Endothelial cell (in vitro differentiated cells): ENCODE data around the gene GBX1. TPM values are rescaled to one million over a fixed set of nuclear protein-coding genes. Genes with fewer than 3 reads are reported as not detected.

Experiments used
- DNase-seq: peaks from one replicate; pipeline ENCODE4 v3.0.0; 2021; ENCODE audit warnings: low spot score
- H3K27ac Mint-ChIP-seq: one replicate; pipeline ENCODE4 v1.8.0; 2021; ENCODE audit warnings: mixed read lengths, inconsistent platforms; ENCODE audit not compliant: unreplicated experiment
- H3K27me3 Mint-ChIP-seq: one replicate; pipeline ENCODE4 v1.8.0; 2021; ENCODE audit warnings: mild to moderate bottlenecking, moderate library complexity, mixed read lengths, inconsistent platforms; ENCODE audit not compliant: unreplicated experiment
- H3K36me3 Mint-ChIP-seq: one replicate; pipeline ENCODE4 v1.8.0; 2021; ENCODE audit warnings: mild to moderate bottlenecking, low read depth, mixed read lengths, inconsistent platforms; ENCODE audit not compliant: unreplicated experiment
- H3K4me1 Mint-ChIP-seq: one replicate; pipeline ENCODE4 v1.8.0; 2021; ENCODE audit warnings: mild to moderate bottlenecking, mixed read lengths, inconsistent platforms; ENCODE audit not compliant: unreplicated experiment
- H3K4me3 Mint-ChIP-seq: one replicate; pipeline ENCODE4 v1.8.0; 2021; ENCODE audit warnings: mild to moderate bottlenecking, mixed read lengths, inconsistent platforms; ENCODE audit not compliant: unreplicated experiment
- H3K9me3 Mint-ChIP-seq: one replicate; pipeline ENCODE4 v1.8.0; 2021; ENCODE audit warnings: mixed read lengths, inconsistent platforms; ENCODE audit not compliant: unreplicated experiment
- total RNA-seq: library from RNA; stranded (reverse); fragmentation: NEBNext Ultra II Directional; extraction: Animal tissue kit (Norgen Biotek cat#: 25700); gene quantifications from one replicate; pipeline ENCODE4 v1.2.1, GENCODE V29; 2021; ENCODE audit not compliant: unreplicated experiment
- TF ChIP-seq, protein P1 (sequence below): fragments of 200-600 bp; sonication (generic); IDR thresholded peaks from one replicate; pipeline ENCODE4 v1.5.0; 2021; ENCODE audit warnings: antibody characterized with exemption; ENCODE audit not compliant: unreplicated experiment

Gene GBX1
- total RNA-seq, 1 donor from 2014 or later, result 13.8 TPM

DNA sequence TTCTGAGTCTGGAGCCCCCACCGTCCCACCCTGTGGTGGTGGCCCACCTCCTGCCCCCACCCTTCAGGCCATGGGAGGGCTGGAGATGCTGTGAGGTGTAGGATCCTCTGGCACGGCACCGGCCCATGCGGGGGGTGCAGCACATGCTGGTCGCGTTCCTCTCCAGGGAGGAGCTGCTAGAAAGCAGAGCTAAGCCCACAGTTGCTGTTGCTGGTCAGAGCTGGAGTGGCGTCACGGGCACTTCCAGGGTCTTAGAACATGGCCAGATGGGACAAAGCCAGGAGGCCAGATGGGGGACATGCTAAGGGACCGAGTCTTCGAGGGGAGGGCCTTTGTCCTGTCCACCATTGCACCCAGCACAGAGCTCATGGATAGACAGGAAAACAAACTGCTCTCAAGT lies 59.6 kb downstream of the GBX1 start:
- peaks cover 15% of the 10 kb centered on the region for H3K36me3 Mint-ChIP-seq
- H3K27me3 Mint-ChIP-seq, result peaks cover 13% of the 10 kb centered on the region
- DNase-seq, result no peak
- H3K9me3 Mint-ChIP-seq, result no peaks in the 10 kb centered on the region
- TF ChIP-seq, protein P1, sequence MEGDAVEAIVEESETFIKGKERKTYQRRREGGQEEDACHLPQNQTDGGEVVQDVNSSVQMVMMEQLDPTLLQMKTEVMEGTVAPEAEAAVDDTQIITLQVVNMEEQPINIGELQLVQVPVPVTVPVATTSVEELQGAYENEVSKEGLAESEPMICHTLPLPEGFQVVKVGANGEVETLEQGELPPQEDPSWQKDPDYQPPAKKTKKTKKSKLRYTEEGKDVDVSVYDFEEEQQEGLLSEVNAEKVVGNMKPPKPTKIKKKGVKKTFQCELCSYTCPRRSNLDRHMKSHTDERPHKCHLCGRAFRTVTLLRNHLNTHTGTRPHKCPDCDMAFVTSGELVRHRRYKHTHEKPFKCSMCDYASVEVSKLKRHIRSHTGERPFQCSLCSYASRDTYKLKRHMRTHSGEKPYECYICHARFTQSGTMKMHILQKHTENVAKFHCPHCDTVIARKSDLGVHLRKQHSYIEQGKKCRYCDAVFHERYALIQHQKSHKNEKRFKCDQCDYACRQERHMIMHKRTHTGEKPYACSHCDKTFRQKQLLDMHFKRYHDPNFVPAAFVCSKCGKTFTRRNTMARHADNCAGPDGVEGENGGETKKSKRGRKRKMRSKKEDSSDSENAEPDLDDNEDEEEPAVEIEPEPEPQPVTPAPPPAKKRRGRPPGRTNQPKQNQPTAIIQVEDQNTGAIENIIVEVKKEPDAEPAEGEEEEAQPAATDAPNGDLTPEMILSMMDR, result no peak
- H3K4me3 Mint-ChIP-seq, result no peak overlapping the region
- H3K27ac Mint-ChIP-seq, result no peak overlapping the region
- H3K4me1 Mint-ChIP-seq, result peaks cover 30% of the 10 kb centered on the region

DNA sequence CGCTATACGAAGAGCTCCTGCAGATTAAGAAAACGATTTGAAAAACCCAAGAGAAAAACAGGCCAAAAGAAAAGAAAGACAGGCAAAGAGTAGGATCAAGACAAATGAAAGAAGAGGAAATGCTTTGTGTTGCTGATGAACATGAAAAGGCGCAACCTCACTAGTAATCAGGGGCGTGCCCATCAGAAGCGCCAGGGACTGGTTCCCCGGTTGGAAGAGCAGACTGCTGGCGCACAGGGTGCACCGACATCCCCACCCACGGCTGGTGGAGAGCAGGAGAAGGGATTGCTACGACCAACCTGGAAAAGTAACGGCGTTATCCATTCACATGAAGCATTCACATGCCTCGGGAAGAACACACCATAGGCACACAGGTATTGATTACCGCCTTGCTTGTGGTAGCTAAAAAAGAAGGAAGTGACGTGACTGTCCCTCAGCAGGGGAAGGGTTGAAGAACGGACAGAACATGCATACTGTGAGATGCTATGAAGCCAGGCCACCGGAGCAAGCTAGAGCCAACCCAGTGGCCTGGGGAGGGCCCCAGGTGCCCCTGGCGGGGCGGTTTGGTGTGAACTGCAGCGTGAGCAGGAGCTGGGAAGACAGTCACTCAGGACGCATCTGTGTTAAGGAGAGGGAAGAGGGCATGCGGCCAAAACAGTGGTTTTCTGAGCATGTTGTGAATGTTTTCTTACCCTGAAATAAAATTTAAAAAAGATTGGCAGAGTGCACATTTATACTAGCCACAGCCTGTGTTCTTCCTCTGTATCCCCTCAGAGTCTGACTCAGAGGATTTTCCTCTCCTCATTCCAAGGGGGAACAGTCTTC lies 62.9 kb downstream of the GBX1 start:
- H3K27me3 Mint-ChIP-seq, result peaks cover 8% of the 10 kb centered on the region
- H3K9me3 Mint-ChIP-seq, result no peaks in the 10 kb centered on the region
- peaks cover 21% of the 10 kb centered on the region for H3K4me1 Mint-ChIP-seq
- TF ChIP-seq, protein P1, result no peak
- no peak overlapping the region for H3K27ac Mint-ChIP-seq
- peak overlapping the region; percentile 1 for H3K4me3 Mint-ChIP-seq
- no peak for DNase-seq
- peaks cover 14% of the 10 kb centered on the region for H3K36me3 Mint-ChIP-seq

DNA sequence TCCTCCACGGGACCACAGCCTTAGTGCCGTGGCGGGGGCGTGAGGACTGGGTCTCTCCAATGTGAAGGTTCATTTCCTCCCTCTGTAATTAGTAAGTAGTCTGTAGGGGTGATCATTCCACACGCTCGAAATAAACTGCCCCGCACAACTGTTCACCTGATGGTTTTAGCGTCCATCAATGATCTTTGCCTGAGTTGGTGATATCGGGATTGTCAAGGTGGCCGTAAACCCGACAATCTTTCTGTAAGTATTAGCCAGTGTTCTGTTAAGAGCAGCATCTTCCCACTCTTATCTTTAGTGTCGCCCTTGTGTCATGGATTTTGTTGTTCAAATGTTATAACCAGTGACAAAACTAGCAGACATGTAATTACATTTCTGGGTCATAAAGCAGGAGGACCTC lies 63.5 kb downstream of the GBX1 start:
- DNase-seq, result no peak
- peak overlapping the region; percentile 1 for H3K4me3 Mint-ChIP-seq
- H3K9me3 Mint-ChIP-seq, result no peaks in the 10 kb centered on the region
- TF ChIP-seq, protein P1, result no peak
- H3K4me1 Mint-ChIP-seq, result peaks cover 25% of the 10 kb centered on the region
- peaks cover 14% of the 10 kb centered on the region for H3K36me3 Mint-ChIP-seq
- no peak overlapping the region for H3K27ac Mint-ChIP-seq
- H3K27me3 Mint-ChIP-seq, result peaks cover 6% of the 10 kb centered on the region

DNA sequence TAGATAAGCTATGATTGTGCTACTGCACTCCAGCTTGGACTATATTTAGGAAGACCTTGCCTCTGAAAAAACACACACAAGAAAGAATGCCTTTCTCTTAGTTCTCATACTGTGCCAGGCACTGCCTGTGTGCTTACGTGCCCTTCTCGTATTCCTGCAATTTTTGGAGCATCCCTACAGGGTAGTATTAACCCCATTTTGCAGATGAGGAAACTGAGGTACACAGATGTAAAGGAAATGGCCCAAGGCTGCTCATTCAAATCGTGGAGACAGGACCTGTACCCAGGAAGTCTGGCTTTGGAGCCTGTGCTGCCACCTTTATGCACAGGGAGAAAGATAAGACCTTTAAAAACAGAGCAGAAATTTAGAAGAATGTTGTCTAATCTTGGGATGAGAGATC lies 64.5 kb downstream of the GBX1 start:
- peaks cover 27% of the 10 kb centered on the region for H3K4me1 Mint-ChIP-seq
- H3K27ac Mint-ChIP-seq, result no peak overlapping the region
- no peak for DNase-seq
- peaks cover 14% of the 10 kb centered on the region for H3K36me3 Mint-ChIP-seq
- peaks cover 6% of the 10 kb centered on the region for H3K27me3 Mint-ChIP-seq
- no peak overlapping the region for H3K4me3 Mint-ChIP-seq
- H3K9me3 Mint-ChIP-seq, result no peaks in the 10 kb centered on the region
- TF ChIP-seq, protein P1, result no peak

DNA sequence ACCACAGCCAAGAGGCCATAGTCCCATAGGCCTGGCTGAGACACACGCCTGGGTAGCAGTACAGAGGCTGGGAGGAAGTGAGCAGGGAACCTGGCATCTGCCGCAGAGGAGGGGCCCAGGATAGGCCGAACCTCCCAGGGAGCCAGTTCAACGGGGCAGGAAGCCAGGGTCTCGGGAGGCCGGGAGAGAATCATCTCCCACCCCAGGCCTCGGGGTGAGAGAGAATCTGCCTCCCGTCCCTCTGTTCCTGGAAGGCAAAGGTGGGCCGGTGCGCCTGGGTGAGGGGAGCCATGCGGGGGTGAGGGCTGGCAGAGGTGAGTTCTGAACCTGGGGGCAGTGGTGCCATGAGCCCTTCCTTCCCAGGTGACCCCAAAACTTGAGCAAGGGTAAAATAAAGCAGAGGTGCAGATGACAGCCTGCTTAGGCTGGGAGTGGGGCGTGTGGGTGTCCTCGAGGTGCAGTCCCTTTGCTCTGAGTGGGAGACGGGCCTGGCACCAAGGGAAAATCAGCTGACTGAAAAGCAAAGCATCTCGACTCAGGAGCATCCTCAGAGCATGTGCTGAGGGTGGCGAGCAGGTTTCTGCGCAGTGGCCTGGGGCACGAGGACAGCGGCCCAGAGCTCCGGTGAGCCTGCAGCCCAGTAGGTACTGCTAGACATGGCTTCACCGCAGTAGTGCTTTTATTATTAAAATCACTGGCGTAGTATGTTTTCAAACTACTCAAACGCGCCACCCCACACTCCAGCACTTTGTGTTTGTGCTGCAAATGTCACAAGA lies 65.7 kb downstream of the GBX1 start:
- Mint-ChIP-seq H3K27me3 (peaks cover 4% of the 10 kb centered on the region), H3K4me1 (peaks cover 29% of the 10 kb centered on the region), H3K36me3 (peaks cover 20% of the 10 kb centered on the region), H3K4me3 (no peak overlapping the region), H3K9me3 (no peaks in the 10 kb centered on the region), H3K27ac (no peak overlapping the region)
- DNase-seq, result no peak
- TF ChIP-seq, protein P1, result no peak
